PC-3 (cell line): Measurements from ENCODE around the gene IGSF9B. TPM values are rescaled to one million over a fixed set of nuclear protein-coding genes. Genes with fewer than 3 reads are reported as not detected.

Experiments
- ATAC-seq: fragments of 200-7000 bp; cut with Tn5 transposase; 2 replicates; pipeline ENCODE4 v1.9.1; 2020; ENCODE audit warnings: mild to moderate bottlenecking, moderate library complexity
- BruUV-seq: library from RNA; stranded (reverse); fragments of 400-500 nt; replicated peaks from 2 replicates; lab custom pipeline; 2021; lab: Mats Ljungman, UMichigan
- CTCF ChIA-PET: fragments of 300-600 bp; sonication (Branson Sonifier 250); formaldehyde crosslinking; loops from one replicate; lab custom pipeline; 2022; ENCODE audit warnings: antibody characterized with exemption; lab: Charles Lee
- POLR2A ChIA-PET: fragments of 300-600 bp; sonication (Branson Sonifier 250); formaldehyde crosslinking; loops from one replicate; lab custom pipeline; 2022; ENCODE audit warnings: antibody characterized with exemption; ENCODE audit not compliant: unreplicated experiment; lab: Charles Lee
- DNase-seq: peaks from one replicate; pipeline ENCODE4 v3.0.0-alpha.2; 2015
- H2AFZ ChIP-seq: fragments of 300-600 bp; sonication (generic); 2 replicates; pipeline ENCODE4 v1.6.0; 2016; ENCODE audit warnings: antibody characterized with exemption, low read length
- H3F3A ChIP-seq: fragments of 300-600 bp; sonication (generic); one replicate; pipeline ENCODE4 v1.6.0; 2017; ENCODE audit warnings: antibody characterized with exemption, low read length, control low read depth, mild to moderate bottlenecking; ENCODE audit not compliant: unreplicated experiment
- H3K27ac ChIP-seq: fragments of 300-600 bp; sonication (generic); 2 replicates; pipeline ENCODE4 v1.5.1; 2016; ENCODE audit warnings: mild to moderate bottlenecking, low read length
- H3K27me3 ChIP-seq: fragments of 300-600 bp; sonication (generic); 2 replicates; pipeline ENCODE4 v1.6.1; 2016; ENCODE audit warnings: low read length, mixed read lengths
- H3K36me3 ChIP-seq: fragments of 300-600 bp; sonication (generic); 2 replicates; pipeline ENCODE4 v1.6.1; 2016; ENCODE audit warnings: low read depth, mixed run types, low read length, mixed read lengths
- H3K4me1 ChIP-seq: fragments of 300-600 bp; sonication (generic); 2 replicates; pipeline ENCODE4 v1.5.1; 2016; ENCODE audit warnings: low read length; ENCODE audit not compliant: insufficient read depth
- H3K4me2 ChIP-seq: fragments of 300-600 bp; sonication (generic); 2 replicates; pipeline ENCODE4 v1.6.0; 2016; ENCODE audit warnings: low read length
- H3K4me3 ChIP-seq: fragments of 300-600 bp; sonication (generic); 2 replicates; pipeline ENCODE4 v1.5.1; 2016; ENCODE audit warnings: mild to moderate bottlenecking, low read length, mixed read lengths
- H3K79me2 ChIP-seq: fragments of 300-600 bp; sonication (generic); 2 replicates; pipeline ENCODE4 v1.6.1; 2017; ENCODE audit warnings: low read length, mixed read lengths
- H3K9ac ChIP-seq: fragments of 300-600 bp; sonication (generic); 2 replicates; pipeline ENCODE4 v1.6.0; 2016; ENCODE audit warnings: mild to moderate bottlenecking, low read length
- H3K9me2 ChIP-seq: fragments of 300-600 bp; sonication (generic); replicated peaks from 2 replicates; pipeline ENCODE4 v1.6.1; 2016; ENCODE audit warnings: mixed run types, low read length, mixed read lengths
- H3K9me3 ChIP-seq: fragments of 300-600 bp; sonication (generic); 2 replicates; pipeline ENCODE4 v1.6.1; 2016; ENCODE audit warnings: low read length, mixed read lengths
- H4K20me1 ChIP-seq: fragments of 300-600 bp; sonication (generic); 2 replicates; pipeline ENCODE4 v1.6.1; 2016; ENCODE audit warnings: low read length, mixed read lengths
- CTCF ChIP-seq: fragments of 300-600 bp; sonication (generic); conservative IDR thresholded peaks from 2 replicates; pipeline ENCODE4 v1.5.1; 2017; ENCODE audit warnings: antibody characterized with exemption, low read depth, mild to moderate bottlenecking, low read length
- EZH2 ChIP-seq: fragments of 300-600 bp; sonication (generic); IDR thresholded peaks from one replicate; pipeline ENCODE4 v1.6.1; 2017; ENCODE audit warnings: antibody characterized with exemption, mild to moderate bottlenecking, low read length; ENCODE audit not compliant: unreplicated experiment
- EZH2phosphoT487 ChIP-seq: fragments of 300-600 bp; sonication (generic); IDR thresholded peaks from 2 replicates; pipeline ENCODE4 v1.6.1; 2018; ENCODE audit warnings: mild to moderate bottlenecking, antibody characterized with exemption, low read length, borderline replicate concordance
- intact Hi-C: fragments of 100-400 bp; cut with micrococcal nuclease; formaldehyde crosslinking; loops from 2 replicates; pipeline ENCODE4 v1.9.0; 2023
- total RNA-seq: library from RNA; depleted of rRNA; stranded (reverse); fragments of >200 nt; gene quantifications from 2 replicates; pipeline ENCODE4 v1.2.3, GENCODE V29; 2014

Gene IGSF9B
- total RNA-seq, 1 experiment from 2014 or later, result 0.58 TPM

- Histone ChIP-seq H3K4me3 (no peak overlapping the region), H3K9me3 (no peaks in the 10 kb centered on the region), H3K27me3 (no peaks in the 10 kb centered on the region), H4K20me1 (no peaks in the 10 kb centered on the region), H3K9me2 (no peaks in the 10 kb centered on the region), H3K9ac (no peak overlapping the region), H3K4me2 (no peak overlapping the region), H3K36me3 (no peaks in the 10 kb centered on the region), H2AFZ (no peak overlapping the region), H3K4me1 (no peaks in the 10 kb centered on the region), H3K27ac (no peak overlapping the region), H3F3A (no peaks in the 10 kb centered on the region), H3K79me2 (no peaks in the 10 kb centered on the region)
- POLR2A ChIA-PET, result no interaction called here
- CTCF ChIA-PET, result no interaction called here
- no peak for DNase-seq
- ATAC-seq, result no peak
- BruUV-seq, result no TSS peak
- intact Hi-C loops, result no loop called here
- TF ChIP-seq EZH2 (no peak), CTCF (no peak)
Measured at GRCh38 chr11:133904818-133905515, 51.8 kb downstream of the IGSF9B start.

DNA sequence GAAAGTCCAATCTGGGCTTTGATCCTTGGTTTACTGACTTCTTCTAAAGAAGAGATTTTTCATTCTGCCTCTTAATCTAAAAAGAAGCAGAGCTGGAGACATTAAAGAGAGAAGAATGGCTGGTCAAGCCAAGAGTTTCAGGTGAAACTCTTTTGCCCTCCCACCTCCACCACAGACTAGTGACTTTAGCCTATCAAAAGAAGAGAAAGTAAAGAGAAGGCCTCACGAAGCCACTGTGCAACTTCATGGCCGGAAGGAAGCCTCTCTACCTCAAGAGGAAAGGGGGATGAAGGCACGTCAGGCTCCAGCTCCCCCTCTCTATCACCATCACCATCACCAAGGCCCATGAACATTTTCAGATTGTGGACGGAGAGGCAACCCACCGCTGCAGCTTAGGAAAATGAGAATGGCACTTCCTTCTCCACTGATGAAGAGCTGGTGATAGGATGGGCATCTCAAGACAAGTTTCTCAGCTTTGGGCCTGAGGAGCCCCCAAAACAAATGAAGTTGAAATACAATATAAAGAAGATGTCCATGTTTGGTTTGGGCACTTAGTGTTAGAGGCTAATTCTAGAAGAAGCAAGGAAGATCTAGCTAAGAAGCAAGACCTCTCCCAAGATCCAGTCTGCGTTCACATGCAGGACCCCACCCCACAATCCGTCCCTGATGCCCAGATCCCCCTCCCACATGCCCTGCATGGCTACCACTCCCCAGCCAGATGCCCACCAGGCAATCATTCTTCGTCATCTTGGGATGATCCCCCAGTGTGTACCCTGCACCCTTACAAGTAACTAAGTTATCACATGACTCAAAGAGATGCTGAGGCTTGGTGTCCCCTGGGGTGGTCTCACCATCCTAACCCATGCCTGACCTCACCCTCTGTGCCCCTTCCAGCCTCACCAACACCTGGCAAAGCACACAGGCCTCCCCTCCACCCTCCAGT is 52.6 kb downstream of the IGSF9B start:
- Histone ChIP-seq H3K36me3 (no peaks in the 10 kb centered on the region), H3K4me1 (no peaks in the 10 kb centered on the region), H3K4me3 (no peak overlapping the region), H3K9ac (no peak overlapping the region), H4K20me1 (no peaks in the 10 kb centered on the region), H3K9me3 (no peaks in the 10 kb centered on the region), H3K9me2 (no peaks in the 10 kb centered on the region), H3K27ac (no peak overlapping the region), H3K4me2 (no peak overlapping the region), H2AFZ (no peak overlapping the region), H3F3A (no peaks in the 10 kb centered on the region), H3K79me2 (no peaks in the 10 kb centered on the region), H3K27me3 (no peaks in the 10 kb centered on the region)
- intact Hi-C loops, result no loop called here
- ChIA-PET POLR2A (no interaction called here), CTCF (no interaction called here)
- ATAC-seq (no peak), DNase-seq (no peak)
- TF ChIP-seq EZH2, result no peak
- TF ChIP-seq EZH2phosphoT487, result no peak
- no peak for TF ChIP-seq CTCF
- no TSS peak for BruUV-seq
